GM21529 (cell line): Measurements from ENCODE around the gene BTRC.
"Not testable (repeated sequence)": the region's sequence is repeated elsewhere in the genome, so short reads cannot be mapped to it uniquely, and the experiment has no call there.

Source experiments
- ATAC-seq: cut with Tn5 transposase; IDR thresholded peaks from one replicate; pipeline ENCODE4 v1.9.1; 2021; ENCODE audit not compliant: unreplicated experiment

Gene BTRC

GRCh38 chr10:101577121-101577871, 223.3 kb downstream of the BTRC start:
- ATAC-seq, result no peak

GRCh38 chr10:101578192-101578591, 224.2 kb downstream of the BTRC start:
- ATAC-seq, result no peak

- no peak for ATAC-seq
Observed at GRCh38 chr10:101578803-101579515, 225.0 kb downstream of the BTRC start.

GRCh38 chr10:101579516-101579870, 225.5 kb downstream of the BTRC start:
- no peak for ATAC-seq

- no peak for ATAC-seq
Observed at GRCh38 chr10:101580486-101581399, 226.8 kb downstream of the BTRC start.

- ATAC-seq, result no peak
Observed at GRCh38 chr10:101585841-101586240, 231.9 kb downstream of the BTRC start.

- ATAC-seq, result peak; percentile 99
Observed at GRCh38 chr10:101587725-101588653, 234.0 kb downstream of the BTRC start, which contains the start of the genes DPCD and POLL. Gene DPCD, plus strand, starts transcription at chr10:101588321. Its CDS starts 16 bp downstream, at chr10:101588337. Gene POLL, minus strand, starts transcription at chr10:101588257. Its CDS starts 897 bp downstream, at chr10:101587360.

- ATAC-seq, result no peak
Observed at GRCh38 chr10:101588879-101589278, 234.9 kb downstream of the BTRC start.

GRCh38 chr10:101593331-101593730, 239.4 kb downstream of the BTRC start:
- not testable (repeated sequence) for ATAC-seq

GRCh38 chr10:101595591-101596433, 241.8 kb downstream of the BTRC start:
- ATAC-seq, result no peak

- no peak for ATAC-seq
Observed at GRCh38 chr10:101597091-101597900, 243.3 kb downstream of the BTRC start.

GRCh38 chr10:101601541-101601940, 247.6 kb downstream of the BTRC start:
- ATAC-seq, result no peak

- ATAC-seq, result peak; percentile 76
Observed at GRCh38 chr10:101602761-101603398, 248.9 kb downstream of the BTRC start.
